A549 (cell line): Measurements from ENCODE around the gene TNP2.

ENCODE experiments used
- CHD4 ChIP-seq: fragments of 200-600 bp; sonication (generic); IDR thresholded peaks from 2 replicates; pipeline ENCODE4 v1.6.1; 2016; ENCODE audit warnings: antibody characterized with exemption, mild to moderate bottlenecking, borderline replicate concordance
- CTCF ChIP-seq: fragments of >200 bp; sonication (Bioruptor Twin); formaldehyde crosslinking; IDR thresholded peaks from 3 replicates; pipeline ENCODE4 v1.5.1; 2016
- MAX ChIP-seq: IDR thresholded peaks from 2 replicates; pipeline ENCODE4 v1.6.1; 2012
- MYC ChIP-seq: IDR thresholded peaks from 2 replicates; pipeline ENCODE4 v1.6.1; 2012; ENCODE audit warnings: mild to moderate bottlenecking, inconsistent platforms, low read length, improper control_type of control experiment, borderline replicate concordance
- NFE2L2 ChIP-seq: fragments of 150-350 bp; conservative IDR thresholded peaks from 2 replicates; pipeline ENCODE4 v1.6.1; 2014; ENCODE audit warnings: low read length
- RFX5 ChIP-seq: fragments of 450-650 bp; IDR thresholded peaks from 2 replicates; pipeline ENCODE4 v1.7.1; 2014; ENCODE audit warnings: antibody characterized with exemption, mild to moderate bottlenecking, moderate library complexity
- USF2 ChIP-seq: fragments of 450-650 bp; IDR thresholded peaks from 2 replicates; pipeline ENCODE4 v1.6.1; 2014; ENCODE audit warnings: antibody characterized with exemption

GRCh38 chr16:11263737-11264136, 5.4 kb downstream of the TNP2 start:
- no peak for TF ChIP-seq CTCF
- no peak for TF ChIP-seq NFE2L2
- no peak for TF ChIP-seq MAX
- TF ChIP-seq USF2, result no peak
- TF ChIP-seq RFX5, result no peak
- no peak for TF ChIP-seq CHD4
- TF ChIP-seq MYC, result no peak
